ENCODE data around the gene BUD31.

- no peak for TF ChIP-seq ZNF560 (tag by site-specific recombination; IDR thresholded peaks at IDR 0.05; ENCODE audit: borderline replicate concordance)
- TF ChIP-seq ZBTB11 (tag by site-specific recombination; conservative IDR thresholded peaks at IDR 0.05; ENCODE audit: low read depth), result no peak
- TF ChIP-seq CTCF (tag by site-specific recombination; IDR thresholded peaks at IDR 0.05), result 0 out of 2 replicates have a peak, but pooled peaks have one; percentile 47
- TF ChIP-seq HOXC10 (CRISPR knock-in tag; IDR thresholded peaks at IDR 0.05), result no peak
- TF ChIP-seq ZFP37 (tag by site-specific recombination; IDR thresholded peaks at IDR 0.05), result no peak
- no peak for TF ChIP-seq BCL6B (tag by site-specific recombination; IDR thresholded peaks at IDR 0.05)
- no peak for TF ChIP-seq ZNF48 (tag by site-specific recombination; IDR thresholded peaks at IDR 0.05)
- no peak for TF ChIP-seq KLF9 (tag by site-specific recombination; IDR thresholded peaks at IDR 0.05; ENCODE audit: low read depth)
- TF ChIP-seq ZNF530 (tag by site-specific recombination; IDR thresholded peaks at IDR 0.05; ENCODE audit: low read depth), result no peak
- no peak for TF ChIP-seq REPIN1 (tag by site-specific recombination; IDR thresholded peaks at IDR 0.05; ENCODE audit: low read depth)
- TF ChIP-seq KLF10 (tag by site-specific recombination; IDR thresholded peaks at IDR 0.05), result no peak
Observed at GRCh38 chr7:99365318-99366141, 43.2 kb upstream of the BUD31 start.

Measured in HEK293 (cell line).